ENCODE measurements around the gene DTNB.

DTNB gene

DNA sequence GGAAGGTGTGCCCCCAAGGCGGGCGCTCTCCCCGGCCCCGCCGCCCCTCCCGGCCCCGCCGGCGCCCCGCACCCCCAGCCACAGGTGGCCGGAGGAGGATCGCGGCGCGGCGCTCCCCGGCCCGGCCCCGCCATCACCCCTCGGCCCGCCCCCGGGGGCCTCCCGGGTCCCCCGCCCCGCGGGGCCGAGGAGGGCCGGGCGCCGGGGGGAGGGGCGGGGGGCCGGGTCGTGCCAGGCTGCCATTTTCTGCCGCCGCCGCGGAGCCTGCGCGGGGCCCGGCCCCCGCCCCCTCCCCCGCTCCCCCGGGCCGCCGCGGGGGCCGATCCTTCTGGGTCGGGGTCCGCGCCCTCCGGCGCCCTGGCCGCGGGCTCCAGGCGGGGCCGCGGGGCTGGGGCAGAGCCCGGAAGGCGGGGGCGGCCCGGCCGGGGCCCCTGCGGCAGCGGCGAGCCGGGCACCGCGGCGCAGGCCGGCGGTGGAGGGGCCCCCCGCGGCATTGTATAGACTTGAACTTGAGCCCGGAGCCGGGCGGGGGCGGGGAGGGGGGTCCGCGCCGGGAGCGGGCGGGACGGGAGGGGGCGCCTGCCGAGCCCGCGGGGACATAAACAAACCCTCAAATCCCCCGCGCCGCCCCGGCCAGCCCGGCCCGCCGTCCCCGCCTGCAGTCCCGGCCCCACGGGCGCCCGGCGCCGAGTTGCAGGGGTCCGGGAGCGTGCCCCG lies 332.2 kb downstream of the DTNB start:
- no peak for DNase-seq (ENCODE audit: low read depth)

DNA sequence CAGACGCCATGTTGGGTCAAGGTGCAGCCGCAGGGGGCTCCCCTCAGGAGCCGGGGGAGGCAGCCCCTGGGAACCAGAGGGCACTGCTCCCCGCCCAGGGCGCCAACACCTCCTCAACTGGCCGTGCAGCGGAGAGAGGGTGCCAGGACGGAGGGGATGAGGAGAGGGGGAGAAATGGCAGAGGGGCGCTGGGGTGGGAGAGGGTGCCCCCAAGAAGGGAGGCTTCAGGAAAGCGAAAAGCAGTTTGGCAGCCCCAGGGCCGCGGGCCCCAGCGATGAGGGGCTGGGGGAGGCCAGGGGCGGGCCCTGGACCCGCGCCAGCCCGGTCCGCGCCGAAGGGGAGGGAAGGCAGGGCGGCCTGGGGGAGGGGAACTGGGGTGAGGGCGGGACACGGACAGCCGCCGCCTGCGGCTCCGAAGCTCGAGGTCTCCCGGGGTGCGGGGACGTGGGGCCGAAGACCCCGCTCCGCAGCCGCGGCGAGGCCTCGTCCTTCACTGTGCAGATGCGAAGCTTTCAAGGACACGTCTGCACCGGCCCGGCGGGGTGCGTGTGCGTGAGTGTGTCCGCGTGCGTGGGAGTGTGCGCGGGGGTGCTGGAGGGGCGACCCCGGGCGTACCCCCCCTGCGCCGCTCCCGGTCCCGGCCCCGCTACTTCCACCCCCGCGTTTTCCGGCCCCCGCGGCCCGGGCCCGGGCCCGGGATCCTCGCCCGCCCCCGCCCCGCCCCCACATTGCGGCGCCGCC lies 333.0 kb downstream of the DTNB start:
- no peak for DNase-seq (ENCODE audit: low read depth)

DNA sequence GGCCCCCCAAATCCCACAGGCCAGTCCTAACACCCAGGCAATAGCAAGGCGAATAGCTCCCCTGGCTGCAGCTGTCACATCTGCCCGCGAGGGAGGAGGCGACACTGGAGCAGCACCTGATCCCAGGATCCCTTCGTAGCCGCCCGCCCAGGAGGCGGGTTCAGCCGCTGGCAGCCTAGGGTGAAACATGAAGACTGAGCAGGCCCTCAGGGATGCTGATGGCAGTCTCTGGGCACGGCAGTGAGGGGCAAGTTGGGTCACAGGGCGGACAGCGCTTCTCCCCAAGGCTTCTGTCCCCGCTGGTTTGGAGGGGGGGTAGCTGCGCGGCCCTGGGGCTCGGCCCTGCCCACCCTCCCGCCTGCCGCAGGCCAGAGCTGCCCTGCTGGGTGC lies 333.6 kb downstream of the DTNB start:
- DNase-seq (ENCODE audit: low read depth): no peak

DNA sequence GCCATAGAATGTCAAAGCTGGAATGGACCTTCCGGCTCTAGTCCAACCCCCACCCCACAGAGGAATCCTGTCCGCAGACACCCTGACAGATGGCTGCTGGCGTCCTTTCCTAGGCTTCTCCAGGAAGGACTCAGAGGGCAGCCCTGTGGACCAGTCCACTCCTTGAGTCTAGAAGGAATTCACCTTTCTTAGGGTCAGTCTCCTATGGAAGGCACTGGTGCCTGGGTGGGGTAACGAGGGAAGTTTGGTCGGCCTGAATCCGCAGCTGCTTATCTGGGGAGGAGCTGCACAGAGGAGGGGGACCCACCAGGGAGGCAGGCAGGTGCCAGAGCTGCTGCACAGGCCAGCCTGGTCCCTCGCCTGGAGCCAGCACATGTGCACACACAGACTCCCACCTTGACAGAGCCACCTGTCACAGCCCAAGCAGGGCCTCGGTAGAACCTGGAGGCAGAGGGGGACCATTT lies 334.1 kb downstream of the DTNB start:
- no peak for DNase-seq (ENCODE audit: low read depth)

DNA sequence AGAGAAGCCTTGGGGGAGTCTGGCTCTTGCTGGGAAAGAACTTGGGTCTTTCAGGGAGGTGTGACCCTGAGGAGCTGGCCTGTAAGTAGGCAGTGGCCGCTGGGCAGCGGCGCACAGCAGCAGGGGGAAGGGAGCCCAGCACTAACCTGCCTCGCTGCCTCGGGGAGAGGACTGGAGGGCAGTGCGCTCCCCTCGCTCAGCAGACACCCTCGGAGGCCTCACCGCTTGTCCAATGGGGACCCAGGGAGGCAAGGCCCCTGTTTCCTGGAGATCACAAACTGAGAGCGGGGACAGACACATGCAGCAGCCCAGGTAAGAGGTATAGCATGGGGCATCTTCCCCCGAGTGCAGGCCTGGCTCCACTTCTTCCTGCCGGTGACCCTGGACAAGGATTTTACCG lies 335.0 kb downstream of the DTNB start:
- DNase-seq (ENCODE audit: low read depth): no peak

DNA sequence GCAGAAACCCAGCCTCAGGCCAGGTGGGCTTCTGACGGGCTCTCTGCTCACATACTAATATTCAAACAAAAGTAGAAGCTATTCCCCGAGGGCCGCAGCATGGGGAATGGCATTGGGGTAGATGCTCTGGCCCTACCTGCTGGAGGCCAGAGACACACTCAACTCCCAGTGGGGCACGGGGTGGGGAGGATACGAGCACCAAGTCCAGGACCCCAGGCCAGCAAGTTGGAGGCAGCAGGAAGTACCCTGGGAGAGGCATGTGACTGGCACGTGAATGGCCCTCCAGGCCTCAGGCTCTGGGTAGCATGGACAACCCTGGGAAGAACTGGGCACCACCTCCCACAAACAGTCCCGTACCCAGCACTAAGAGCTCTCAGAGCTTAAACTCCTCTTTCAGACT lies 335.5 kb downstream of the DTNB start:
- DNase-seq (ENCODE audit: low read depth): no peak

DNA sequence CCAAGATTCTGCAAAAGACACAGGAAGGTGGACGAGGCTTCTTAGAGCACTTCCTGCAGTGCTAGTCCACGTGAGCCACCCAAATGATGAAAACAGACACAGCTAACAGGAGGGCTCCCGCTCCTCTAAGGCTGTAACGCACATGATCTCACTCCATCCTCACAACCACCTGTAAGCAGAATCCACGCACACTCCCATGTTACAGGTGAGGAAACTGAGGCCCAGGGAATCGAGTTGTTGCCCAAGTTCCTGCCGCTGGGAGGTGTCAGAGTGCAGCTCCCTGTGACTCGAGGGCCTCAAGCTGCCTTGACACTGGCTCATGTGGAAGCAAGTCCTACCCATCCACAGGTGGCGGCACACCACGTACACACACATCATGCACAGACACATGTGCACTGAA lies 336.1 kb downstream of the DTNB start:
- no peak for DNase-seq (ENCODE audit: low read depth)

DNA sequence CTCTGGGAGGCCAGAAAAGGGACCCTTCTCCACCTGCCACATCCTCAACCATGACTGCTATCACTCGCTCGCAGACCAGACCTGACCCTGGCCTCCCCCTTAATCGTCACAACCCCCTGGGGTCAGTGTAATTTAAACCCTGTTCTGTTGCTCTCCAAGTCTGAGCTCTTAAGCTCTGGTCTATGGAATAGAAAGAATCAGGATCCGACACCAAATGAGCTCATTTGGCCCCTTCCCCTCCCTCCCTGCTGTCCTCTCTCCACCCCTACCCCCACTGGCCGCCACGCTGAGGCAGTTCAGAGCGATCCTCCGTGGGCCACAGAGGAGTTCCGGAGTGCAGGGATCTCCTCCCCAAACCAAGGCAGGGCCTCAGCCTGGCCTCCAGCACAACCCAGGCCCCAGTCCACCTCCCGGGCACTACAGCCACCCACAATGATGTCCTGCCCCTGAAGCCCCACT lies 337.0 kb downstream of the DTNB start:
- no peak for DNase-seq (ENCODE audit: low read depth)

DNA sequence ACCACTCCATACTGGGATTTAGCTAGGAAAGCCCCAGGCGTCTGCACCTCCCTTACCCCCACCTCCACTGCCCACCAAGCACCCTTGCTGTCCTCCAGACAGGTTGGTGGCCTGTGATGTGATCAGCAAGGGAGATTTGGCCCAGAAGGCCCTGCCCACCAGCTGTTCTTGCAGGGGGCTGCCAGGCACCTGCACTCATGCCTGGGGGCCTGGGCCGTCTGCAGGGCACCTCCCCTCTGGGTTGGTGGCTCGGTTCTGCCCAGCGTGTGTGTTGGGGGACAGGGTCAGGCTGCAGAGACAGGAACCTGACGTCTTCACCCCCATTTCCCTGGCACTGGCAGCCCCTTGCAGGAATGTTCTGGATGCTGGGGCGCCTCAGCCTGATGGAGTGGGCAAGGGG lies 337.4 kb downstream of the DTNB start:
- DNase-seq (ENCODE audit: low read depth): no peak

DNA sequence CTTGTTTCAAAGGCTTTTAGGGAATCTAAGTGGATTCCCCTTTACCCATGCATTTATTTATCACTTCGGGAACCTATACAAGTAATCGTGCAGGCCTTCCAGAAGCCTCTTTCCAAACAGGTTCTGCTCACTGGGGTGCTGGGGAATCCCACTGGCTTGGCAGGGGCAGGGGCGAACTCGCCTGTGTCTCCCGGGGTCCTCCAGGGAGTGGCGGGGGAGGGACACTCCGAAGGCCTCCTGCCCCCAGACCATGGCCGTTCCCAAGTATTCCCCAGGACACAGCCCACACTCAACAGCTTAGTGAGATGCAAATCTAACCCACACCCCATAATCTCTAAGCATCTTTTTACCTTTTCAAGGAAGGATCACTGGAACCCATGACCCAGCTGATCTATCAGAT lies 338.2 kb downstream of the DTNB start:
- no peak for DNase-seq (ENCODE audit: low read depth)

DNA sequence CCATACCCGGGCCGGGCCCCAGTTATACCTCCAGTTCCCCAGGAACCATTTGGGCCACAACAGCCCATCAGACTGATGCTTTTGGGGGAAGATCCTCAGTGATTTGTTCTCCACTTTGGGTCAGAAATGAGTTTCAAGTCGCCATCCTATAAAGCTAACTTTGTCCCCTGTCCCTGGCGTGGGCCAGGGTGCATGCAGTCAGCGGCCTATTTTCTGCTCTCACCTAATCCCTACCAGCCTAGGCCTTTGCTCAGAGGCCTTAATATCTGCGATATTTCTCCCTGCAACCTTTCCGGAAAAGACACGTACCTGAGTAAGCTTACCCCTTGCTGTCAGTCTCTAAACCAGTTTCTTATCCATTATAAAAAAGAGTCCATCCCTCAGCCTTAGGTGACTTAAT lies 338.9 kb downstream of the DTNB start:
- DNase-seq (ENCODE audit: low read depth): no peak

DNA sequence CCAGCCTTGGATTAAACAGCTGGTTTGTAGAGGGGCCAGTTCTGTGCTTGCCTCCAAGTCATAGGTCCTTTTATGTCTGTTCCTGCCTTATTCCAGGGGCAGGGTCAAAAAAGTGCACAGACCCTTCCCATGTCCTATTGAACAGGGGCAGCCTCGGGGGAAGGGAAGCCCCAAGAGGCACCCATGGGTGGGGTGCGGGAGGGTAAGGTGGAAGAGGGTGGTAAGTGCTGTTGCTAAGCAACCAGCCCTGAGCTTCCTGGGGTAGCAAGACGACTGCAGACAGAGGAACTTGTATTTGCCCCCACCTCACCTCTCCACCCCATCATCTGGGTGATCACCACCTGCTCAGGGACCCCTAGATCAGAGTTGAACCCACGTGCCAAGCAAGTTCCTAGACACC lies 339.4 kb downstream of the DTNB start:
- DNase-seq (ENCODE audit: low read depth): no peak

DNA sequence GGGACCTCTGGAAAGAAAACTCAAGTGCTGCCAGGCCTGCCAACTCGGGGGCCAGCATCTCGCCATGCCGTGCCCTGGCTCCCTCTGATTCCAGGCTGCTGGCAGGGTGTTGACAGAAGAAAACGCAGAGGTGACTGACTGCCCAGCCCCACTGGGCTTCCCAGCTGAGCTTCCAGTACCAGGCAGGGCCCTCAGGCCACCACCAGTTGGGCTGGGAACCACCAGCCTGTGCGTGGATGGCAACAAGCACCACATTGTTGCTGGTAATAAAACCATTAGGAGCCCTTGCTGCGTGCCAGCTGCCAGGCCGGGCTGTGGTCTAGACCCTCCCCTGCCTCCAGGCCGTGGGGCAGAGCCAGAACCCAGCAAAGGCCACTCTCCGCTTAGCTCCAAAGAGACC lies 340.8 kb downstream of the DTNB start:
- DNase-seq (ENCODE audit: low read depth): no peak

DNA sequence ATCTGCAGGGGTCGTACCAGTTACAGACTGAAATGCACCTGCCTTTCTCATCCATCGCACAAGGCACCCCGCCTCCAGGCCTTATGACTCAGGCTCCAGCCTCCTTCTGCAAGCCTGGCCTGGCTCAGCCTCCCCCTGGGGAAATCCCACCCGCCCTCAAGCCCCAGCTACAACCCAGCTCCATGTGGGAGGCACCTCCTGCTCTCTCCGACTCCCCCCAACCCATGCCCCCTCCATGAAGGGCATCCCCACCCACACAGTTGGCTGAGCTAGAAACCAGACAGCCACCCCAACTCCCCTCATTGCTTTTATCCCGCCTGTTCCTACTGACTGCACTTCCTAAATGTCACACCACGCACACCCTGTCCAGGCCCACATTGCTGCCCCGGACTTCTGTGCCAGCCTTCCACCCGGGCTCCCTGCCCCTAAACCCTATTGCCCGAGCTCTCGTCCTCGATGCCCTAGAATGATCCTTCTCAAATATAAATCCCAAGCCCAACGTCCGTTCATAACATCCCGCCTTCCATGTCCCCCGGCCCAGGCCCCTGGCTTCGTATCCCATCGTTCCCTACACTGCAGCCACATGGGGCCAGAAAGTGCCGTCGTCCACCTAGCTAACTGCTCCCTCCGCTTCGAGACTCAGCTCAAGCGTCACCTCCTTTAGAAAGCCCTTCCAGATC lies 341.6 kb downstream of the DTNB start:
- no peak for DNase-seq (ENCODE audit: low read depth)

DNA sequence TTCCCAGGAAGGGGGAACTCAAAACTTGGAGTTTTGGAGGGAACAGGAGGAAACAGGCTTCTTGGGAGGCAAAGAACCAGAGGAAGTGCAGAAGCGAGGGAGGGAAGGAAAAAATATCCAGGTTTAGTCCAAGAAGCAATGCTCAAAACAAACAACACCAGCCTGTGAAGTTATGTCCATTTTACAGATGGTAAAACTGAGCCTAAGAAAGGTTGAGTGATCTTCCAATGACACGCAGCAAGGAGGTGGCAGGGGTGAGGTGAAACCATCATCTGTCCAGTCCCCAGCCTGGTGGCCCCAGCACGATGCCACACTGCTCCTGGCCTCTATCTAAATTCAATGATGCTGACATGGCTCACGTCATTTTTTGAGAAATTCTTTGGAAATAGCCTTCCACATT lies 342.4 kb downstream of the DTNB start:
- DNase-seq (ENCODE audit: low read depth): no peak

DNA sequence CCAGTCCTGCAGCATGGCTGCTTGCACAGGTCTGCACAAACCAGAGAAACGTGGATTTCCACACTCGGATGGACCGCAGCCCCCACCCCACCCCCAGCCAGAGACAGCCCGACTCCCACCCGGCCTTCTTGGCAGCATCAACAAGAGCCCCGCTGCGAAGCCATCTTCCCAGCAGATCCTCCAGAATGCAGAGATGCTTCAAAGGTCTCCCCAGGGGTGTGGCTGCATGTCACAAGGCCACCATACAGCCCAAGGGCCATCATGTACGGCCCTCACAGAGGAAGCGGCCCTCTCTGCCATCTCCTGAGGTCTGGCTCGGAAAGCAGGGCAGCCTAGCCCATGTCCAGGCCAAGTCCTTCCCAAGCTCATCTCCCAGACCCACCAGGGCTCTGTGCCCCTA lies 343.1 kb downstream of the DTNB start:
- no peak for DNase-seq (ENCODE audit: low read depth)

DNA sequence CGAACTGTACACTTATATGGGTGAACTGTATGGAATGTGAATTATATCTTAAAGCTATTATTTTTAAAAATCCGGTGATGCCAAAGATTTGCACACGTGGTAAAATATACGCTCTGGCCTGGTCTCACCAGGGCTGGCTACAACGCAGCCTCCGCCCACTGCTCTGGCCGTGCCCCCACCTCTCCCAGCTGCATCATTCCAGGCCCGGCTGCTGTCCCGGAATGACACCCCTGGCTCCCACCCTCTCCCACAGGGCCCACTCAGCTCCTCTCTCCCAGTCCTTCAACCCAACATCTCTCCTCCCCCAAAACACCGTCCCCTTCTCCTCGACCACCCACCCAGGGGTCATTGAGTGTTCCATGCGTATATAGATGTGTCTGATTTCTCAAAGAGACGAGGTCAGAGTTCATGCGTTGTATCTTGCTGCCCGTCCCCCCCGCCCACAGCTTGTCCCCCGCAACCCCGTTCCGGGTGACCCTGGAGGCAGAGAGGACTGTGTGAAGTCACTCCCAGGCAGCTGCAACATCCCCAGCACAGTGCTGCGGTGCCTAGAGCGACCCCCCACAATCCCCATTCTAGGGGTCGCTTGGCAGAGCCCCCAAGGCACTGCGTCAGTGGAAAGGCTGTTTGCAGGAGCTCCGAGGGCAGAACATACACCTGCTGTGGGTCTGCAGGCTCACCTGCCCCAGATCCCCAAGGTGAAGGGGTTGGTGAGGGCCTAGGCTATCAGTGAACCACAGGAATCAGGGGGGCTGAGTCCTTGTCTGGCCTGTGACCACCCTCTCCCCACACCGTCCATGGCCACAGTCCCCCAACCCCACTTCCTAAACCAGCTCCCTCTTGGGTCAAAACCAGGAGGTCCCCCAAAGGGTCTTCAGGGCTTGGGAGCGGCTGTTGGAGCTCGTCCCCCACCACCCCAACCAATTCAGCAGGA lies 345.0 kb downstream of the DTNB start:
- no peak for DNase-seq (ENCODE audit: low read depth)

Data from CMK (cell line).